ENCODE measurements around the gene STRN4. TPM values are rescaled to one million over a fixed set of nuclear protein-coding genes. Genes with fewer than 3 reads are reported as not detected.

The STRN4 gene
- total RNA-seq, 2 donors from 2014 or later, result 142 to 155 TPM

GRCh38 chr19:46689358-46689757 lies 56.9 kb downstream of the STRN4 start:
- DNase-seq, result no peak
- Mint-ChIP-seq H3K27ac (no peak overlapping the region), H3K36me3 (ENCODE audit: low read depth) (peaks cover 88% of the 10 kb centered on the region), H3K27me3 (ENCODE audit: insufficient read depth) (no peaks in the 10 kb centered on the region), H3K4me3 (no peak overlapping the region), H3K4me1 (no peaks in the 10 kb centered on the region), H3K9me3 (no peaks in the 10 kb centered on the region)
- H3K36me3 ChIP-seq (ENCODE audit: control insufficient read depth, insufficient read depth, low read length), result peaks cover 78% of the 10 kb centered on the region
- no peak overlapping the region for H3K27ac ChIP-seq (ENCODE audit: low read depth, low read length)
- WGBS, 2 experiments (ENCODE audit: insufficient coverage in 1 of 2, insufficient read length in 1 of 2), result 95 to 96% methylated on average over 6 to 14 of the region's 14 CpGs
- no peak for TF ChIP-seq CTCF (conservative IDR thresholded peaks at IDR 0.05)
- H3K27me3 ChIP-seq (ENCODE audit: control insufficient read depth, insufficient read depth, low read length, poor library complexity, severe bottlenecking), result no peaks in the 10 kb centered on the region
- H3K4me3 ChIP-seq (ENCODE audit: low read length), result no peak overlapping the region
- H3K9me3 ChIP-seq (ENCODE audit: control insufficient read depth, low read length), result peaks cover 8% of the 10 kb centered on the region
- H3K9ac ChIP-seq (ENCODE audit: extremely low read depth, low read length, poor library complexity, severe bottlenecking), result no peak overlapping the region
- no peaks in the 10 kb centered on the region for H3K4me1 ChIP-seq (ENCODE audit: control insufficient read depth, insufficient read depth, low read length)

DNA sequence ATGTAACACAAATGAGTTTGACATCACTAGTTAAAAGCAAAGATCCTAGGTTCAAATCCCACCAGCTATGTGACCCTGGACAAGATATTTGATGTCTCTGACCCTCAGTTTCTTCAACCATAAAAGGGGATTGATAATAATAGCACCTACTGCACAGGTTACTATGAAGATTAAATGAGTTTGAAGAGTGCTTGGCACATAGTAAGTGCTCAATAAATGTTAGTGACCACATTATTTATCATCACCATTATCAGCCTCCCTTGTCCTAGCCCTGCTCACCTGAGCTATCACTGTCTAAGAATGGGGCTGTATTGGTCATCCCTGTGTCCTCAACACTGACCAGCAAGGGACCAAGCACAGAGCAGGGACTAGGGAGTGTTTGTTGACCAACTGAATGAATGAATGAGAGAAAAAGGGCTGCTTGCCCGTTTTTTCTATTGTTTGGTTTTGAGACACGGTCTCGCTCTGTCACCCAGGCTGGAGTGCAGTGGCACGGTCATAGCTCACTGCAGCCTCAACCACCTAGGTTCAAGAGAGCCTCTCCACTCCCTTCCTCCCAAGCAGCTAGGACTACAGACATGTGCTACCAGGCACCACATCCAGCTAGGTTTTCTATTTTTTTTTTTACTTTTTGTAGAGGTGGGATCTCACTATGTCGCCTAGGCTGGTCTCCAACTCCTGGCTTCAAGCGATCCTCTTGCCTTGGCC lies 58.7 kb downstream of the STRN4 start:
- Histone ChIP-seq H3K27me3 (ENCODE audit: control insufficient read depth, insufficient read depth, low read length, poor library complexity, severe bottlenecking) (no peaks in the 10 kb centered on the region), H3K36me3 (ENCODE audit: control insufficient read depth, insufficient read depth, low read length) (peaks cover 76% of the 10 kb centered on the region), H3K4me1 (ENCODE audit: control insufficient read depth, insufficient read depth, low read length) (no peaks in the 10 kb centered on the region), H3K9me3 (ENCODE audit: control insufficient read depth, low read length) (peaks cover 8% of the 10 kb centered on the region), H3K4me3 (ENCODE audit: low read length) (no peak overlapping the region), H3K27ac (ENCODE audit: low read depth, low read length) (no peak overlapping the region), H3K9ac (ENCODE audit: extremely low read depth, low read length, poor library complexity, severe bottlenecking) (no peak overlapping the region)
- H3K27ac Mint-ChIP-seq, result no peak overlapping the region
- H3K27me3 Mint-ChIP-seq (ENCODE audit: insufficient read depth), result no peaks in the 10 kb centered on the region
- no peak overlapping the region for H3K4me3 Mint-ChIP-seq
- H3K9me3 Mint-ChIP-seq, result no peaks in the 10 kb centered on the region
- TF ChIP-seq CTCF (conservative IDR thresholded peaks at IDR 0.05), result no peak
- H3K36me3 Mint-ChIP-seq (ENCODE audit: low read depth), result peaks cover 84% of the 10 kb centered on the region
- DNase-seq, result no peak
- WGBS, 2 experiments (ENCODE audit: insufficient coverage in 1 of 2, insufficient read length in 1 of 2), result 95 to 97% methylated on average over 6 of the region's 6 CpGs
- no peaks in the 10 kb centered on the region for H3K4me1 Mint-ChIP-seq

GRCh38 chr19:46685189-46685588 lies 61.1 kb downstream of the STRN4 start:
- peaks cover 74% of the 10 kb centered on the region for H3K36me3 Mint-ChIP-seq (ENCODE audit: low read depth)

More at GRCh38 chr19:46685189-46685588, 61.1 kb downstream of the STRN4 start:
- H3K27ac Mint-ChIP-seq, result no peak overlapping the region
- no peak for DNase-seq
- Histone ChIP-seq H3K27ac (ENCODE audit: low read depth, low read length) (no peak overlapping the region), H3K36me3 (ENCODE audit: control insufficient read depth, insufficient read depth, low read length) (peaks cover 69% of the 10 kb centered on the region), H3K4me1 (ENCODE audit: control insufficient read depth, insufficient read depth, low read length) (no peaks in the 10 kb centered on the region), H3K9me3 (ENCODE audit: control insufficient read depth, low read length) (no peaks in the 10 kb centered on the region), H3K9ac (ENCODE audit: extremely low read depth, low read length, poor library complexity, severe bottlenecking) (no peak overlapping the region), H3K4me3 (ENCODE audit: low read length) (no peak overlapping the region), H3K27me3 (ENCODE audit: control insufficient read depth, insufficient read depth, low read length, poor library complexity, severe bottlenecking) (no peaks in the 10 kb centered on the region)
- no peaks in the 10 kb centered on the region for H3K9me3 Mint-ChIP-seq
- no peaks in the 10 kb centered on the region for H3K4me1 Mint-ChIP-seq
- 100% methylated on average over 3 of the region's 3 CpGs for WGBS, 2 experiments (ENCODE audit: insufficient coverage in 1 of 2, insufficient read length in 1 of 2)
- no peaks in the 10 kb centered on the region for H3K27me3 Mint-ChIP-seq (ENCODE audit: insufficient read depth)
- H3K4me3 Mint-ChIP-seq, result no peak overlapping the region
- no peak for TF ChIP-seq CTCF (conservative IDR thresholded peaks at IDR 0.05)

All from endodermal cell (in vitro differentiated cells).